Tibial artery (tissue), 4 donors: ENCODE data around the gene TPD52L1.
A peak's percentile ranks its signal among the peaks of the same experiment; 100 is the strongest.

Experiments used
- DNase-seq, 2 donors: peaks; one replicate each; pipeline ENCODE4 v3.0.0-alpha.2; 2019
- H3K27ac ChIP-seq, 2 donors: fragments of 200-600 bp; sonication (generic) in 1 of 2; 1 replicate in 1 of 2; 2 replicates in 1 of 2; pipeline ENCODE4 v1.5.1; 2018 to 2019; ENCODE audit warnings: mild to moderate bottlenecking in 1 of 2
- H3K27me3 ChIP-seq, 2 donors: fragments of 200-600 bp; sonication (generic) in 1 of 2; one replicate each; pipeline versions ENCODE4 v1.5.1 to v1.6.0; 2016 to 2019
- H3K36me3 ChIP-seq, 3 donors: fragments of 200-600 bp; sonication (generic) in 2 of 3; one replicate each; pipeline ENCODE4 v1.5.1; 2016 to 2019; ENCODE audit warnings: mild to moderate bottlenecking in 2 of 3
- H3K4me1 ChIP-seq, 4 donors: fragments of 200-600 bp; sonication (generic) in 2 of 4; 1 replicate in 3 of 4; 2 replicates in 1 of 4; pipeline ENCODE4 v1.5.1; 2016 to 2019
- H3K4me3 ChIP-seq, 2 donors: fragments of 200-600 bp; sonication (generic) in 1 of 2; 1 replicate in 1 of 2; 2 replicates in 1 of 2; pipeline ENCODE4 v1.5.1; 2018 to 2019; ENCODE audit warnings: mild to moderate bottlenecking in 2 of 2
- H3K9me3 ChIP-seq, 3 donors: fragments of 200-600 bp; sonication (generic) in 1 of 3; one replicate each; pipeline ENCODE4 v1.5.1; 2016 to 2019
- CTCF ChIP-seq, 2 experiments: fragments of 200-600 bp in 1 of 2; fragments of 450-650 bp in 1 of 2; IDR thresholded peaks; one replicate each; pipeline ENCODE4 v1.5.1; 2017 to 2019; ENCODE audit warnings: antibody characterized with exemption in 2 of 2, mild to moderate bottlenecking in 1 of 2, moderate library complexity in 1 of 2
- intact Hi-C: fragments of 100-400 bp; cut with DNase I; formaldehyde crosslinking; loops from one replicate; pipeline ENCODE4 v1.15.0; 2023; ENCODE audit warnings: low total_unique reads

TPD52L1 gene

GRCh38 chr6:125117818-125118217 lies 35.8 kb upstream of the TPD52L1 start:
- no peak overlapping the region for H3K27ac ChIP-seq
- no peak for TF ChIP-seq CTCF (IDR thresholded peaks at IDR 0.05)
- no peaks in the 10 kb centered on the region for H3K27me3 ChIP-seq
- H3K4me3 ChIP-seq = no peak overlapping the region
- intact Hi-C loops = no loop called here
- H3K4me1 ChIP-seq = no peaks in the 10 kb centered on the region
- no peaks in the 10 kb centered on the region for H3K36me3 ChIP-seq
- H3K9me3 ChIP-seq = no peaks in the 10 kb centered on the region
- no peak for DNase-seq

- Histone ChIP-seq H3K27ac (no peak overlapping the region), H3K27me3 (no peaks in the 10 kb centered on the region), H3K4me1 (peaks cover 0 to 9% (median 0%) of the 10 kb centered on the region in 4 donors), H3K4me3 (no peak overlapping the region), H3K9me3 (no peaks in the 10 kb centered on the region), H3K36me3 (no peaks in the 10 kb centered on the region)
- intact Hi-C loops = no loop called here
- no peak for DNase-seq
- TF ChIP-seq CTCF (IDR thresholded peaks at IDR 0.05) = no peak
These were observed 33.5 kb upstream of the TPD52L1 start for GRCh38 chr6:125120054-125120590.

- no peak for DNase-seq
These were observed 31.7 kb upstream of the TPD52L1 start for GRCh38 chr6:125121894-125122293.

GRCh38 chr6:125123051-125123450 lies 30.5 kb upstream of the TPD52L1 start:
- no peaks in the 10 kb centered on the region for H3K36me3 ChIP-seq
- intact Hi-C loops = no loop called here
- H3K27me3 ChIP-seq = no peaks in the 10 kb centered on the region
- DNase-seq = no peak
- H3K4me1 ChIP-seq = peaks cover 0 to 9% (median 0%) of the 10 kb centered on the region in 4 donors
- no peak overlapping the region for H3K4me3 ChIP-seq
- no peak for TF ChIP-seq CTCF (IDR thresholded peaks at IDR 0.05)
- no peaks in the 10 kb centered on the region for H3K9me3 ChIP-seq
- H3K27ac ChIP-seq = no peak overlapping the region

More at GRCh38 chr6:125121894-125122293, 31.7 kb upstream of the TPD52L1 start:
- Histone ChIP-seq H3K27me3 (no peaks in the 10 kb centered on the region), H3K4me3 (no peak overlapping the region), H3K4me1 (peaks cover 0 to 9% (median 0%) of the 10 kb centered on the region in 4 donors), H3K36me3 (no peaks in the 10 kb centered on the region), H3K27ac (no peak overlapping the region), H3K9me3 (no peaks in the 10 kb centered on the region)
- TF ChIP-seq CTCF (IDR thresholded peaks at IDR 0.05) = no peak
- intact Hi-C loops = no loop called here

GRCh38 chr6:125123468-125124048 lies 30.0 kb upstream of the TPD52L1 start:
- intact Hi-C loops = no loop called here
- H3K4me3 ChIP-seq = peak overlapping the region in 1 of 2 donors; percentile 20
- no peak overlapping the region for H3K27ac ChIP-seq
- TF ChIP-seq CTCF (IDR thresholded peaks at IDR 0.05) = no peak
- H3K9me3 ChIP-seq = no peaks in the 10 kb centered on the region
- H3K36me3 ChIP-seq = no peaks in the 10 kb centered on the region
- H3K27me3 ChIP-seq = no peaks in the 10 kb centered on the region
- H3K4me1 ChIP-seq = peaks cover 0 to 9% (median 0%) of the 10 kb centered on the region in 4 donors
- no peak for DNase-seq
